ENCODE results near the gene DDX10.

The DDX10 gene

GRCh38 chr11:108670451-108670850 lies 5.6 kb downstream of the DDX10 start:
- Histone ChIP-seq H3K27ac (no peak overlapping the region), H3K27me3 (no peaks in the 10 kb centered on the region), H3K4me1 (peaks cover 0 to 34% (median 21%) of the 10 kb centered on the region in 4 donors), H3K4me3 (no peak overlapping the region), H3K9me3 (no peaks in the 10 kb centered on the region), H3K36me3 (peaks cover 2 to 18% (median 2%) of the 10 kb centered on the region in 3 donors)
- no peak for DNase-seq
- TF ChIP-seq CTCF (IDR thresholded peaks at IDR 0.05): no peak
- intact Hi-C loops (cut with DNase I; ENCODE audit: low total_unique reads): no loop called here

- no peak for DNase-seq
- no peak overlapping the region for H3K4me3 ChIP-seq
- H3K9me3 ChIP-seq: no peaks in the 10 kb centered on the region
- TF ChIP-seq CTCF (IDR thresholded peaks at IDR 0.05): no peak
- H3K4me1 ChIP-seq: peaks cover 0 to 17% (median 6%) of the 10 kb centered on the region in 4 donors
- no peak overlapping the region for H3K27ac ChIP-seq
- H3K27me3 ChIP-seq: no peaks in the 10 kb centered on the region
- H3K36me3 ChIP-seq: peaks cover 17 to 35% (median 19%) of the 10 kb centered on the region in 3 donors
- intact Hi-C loops (cut with DNase I; ENCODE audit: low total_unique reads): no loop called here
Observed at GRCh38 chr11:108672113-108672512, 7.2 kb downstream of the DDX10 start.

- H3K27me3 ChIP-seq: no peaks in the 10 kb centered on the region
- peaks cover 0 to 11% (median 3%) of the 10 kb centered on the region in 4 donors for H3K4me1 ChIP-seq
- no peak for TF ChIP-seq CTCF (IDR thresholded peaks at IDR 0.05)
- intact Hi-C loops (cut with DNase I; ENCODE audit: low total_unique reads): no loop called here
- H3K4me3 ChIP-seq: no peak overlapping the region
- no peak overlapping the region for H3K27ac ChIP-seq
- H3K36me3 ChIP-seq: peaks cover 24 to 42% (median 24%) of the 10 kb centered on the region in 3 donors
- H3K9me3 ChIP-seq: no peaks in the 10 kb centered on the region
- no peak for DNase-seq
Observed at GRCh38 chr11:108672786-108673185, 7.9 kb downstream of the DDX10 start.

- intact Hi-C loops (cut with DNase I; ENCODE audit: low total_unique reads): no loop called here
- no peak for DNase-seq
Observed at GRCh38 chr11:108679045-108679444, 14.2 kb downstream of the DDX10 start.

GRCh38 chr11:108680271-108680670 lies 15.4 kb downstream of the DDX10 start:
- no peak for DNase-seq
- no peak for TF ChIP-seq CTCF (IDR thresholded peaks at IDR 0.05)
- H3K4me1 ChIP-seq: no peaks in the 10 kb centered on the region
- H3K27ac ChIP-seq: no peak overlapping the region
- H3K36me3 ChIP-seq: peaks cover 42 to 54% (median 43%) of the 10 kb centered on the region in 3 donors
- no peaks in the 10 kb centered on the region for H3K9me3 ChIP-seq
- intact Hi-C loops (cut with DNase I; ENCODE audit: low total_unique reads): no loop called here
- no peak overlapping the region for H3K4me3 ChIP-seq
- H3K27me3 ChIP-seq: no peaks in the 10 kb centered on the region

More at GRCh38 chr11:108679045-108679444, 14.2 kb downstream of the DDX10 start:
- H3K27ac ChIP-seq: no peak overlapping the region
- H3K27me3 ChIP-seq: no peaks in the 10 kb centered on the region
- peaks cover 43 to 65% (median 43%) of the 10 kb centered on the region in 3 donors for H3K36me3 ChIP-seq
- no peaks in the 10 kb centered on the region for H3K4me1 ChIP-seq
- TF ChIP-seq CTCF (IDR thresholded peaks at IDR 0.05): no peak
- no peak overlapping the region for H3K4me3 ChIP-seq
- no peaks in the 10 kb centered on the region for H3K9me3 ChIP-seq
